Ovary (tissue), 3 donors: ENCODE data around the gene SLC4A1.

Experiments used
- EP300 ChIP-seq: sonication (generic); formaldehyde crosslinking; IDR thresholded peaks from one replicate; pipeline ENCODE4 v1.6.1; 2017; ENCODE audit warnings: antibody characterized with exemption
- POLR2A ChIP-seq: fragments of 450-650 bp; IDR thresholded peaks from one replicate; pipeline ENCODE4 v1.6.1; 2017; ENCODE audit warnings: antibody characterized with exemption, mild to moderate bottlenecking, moderate library complexity
- TF ChIP-seq, protein P1 (sequence below), 3 donors: fragments of 450-650 bp in 2 of 3; fragments of 200-600 bp in 1 of 3; IDR thresholded peaks; one replicate each; pipeline versions ENCODE4 v1.5.1 to v1.8.0; 2016 to 2022; ENCODE audit warnings: antibody characterized with exemption in 3 of 3, mild to moderate bottlenecking in 1 of 3
- donor health status: DM: no; HTN: no; CAD: no.

- TF ChIP-seq, protein P1, sequence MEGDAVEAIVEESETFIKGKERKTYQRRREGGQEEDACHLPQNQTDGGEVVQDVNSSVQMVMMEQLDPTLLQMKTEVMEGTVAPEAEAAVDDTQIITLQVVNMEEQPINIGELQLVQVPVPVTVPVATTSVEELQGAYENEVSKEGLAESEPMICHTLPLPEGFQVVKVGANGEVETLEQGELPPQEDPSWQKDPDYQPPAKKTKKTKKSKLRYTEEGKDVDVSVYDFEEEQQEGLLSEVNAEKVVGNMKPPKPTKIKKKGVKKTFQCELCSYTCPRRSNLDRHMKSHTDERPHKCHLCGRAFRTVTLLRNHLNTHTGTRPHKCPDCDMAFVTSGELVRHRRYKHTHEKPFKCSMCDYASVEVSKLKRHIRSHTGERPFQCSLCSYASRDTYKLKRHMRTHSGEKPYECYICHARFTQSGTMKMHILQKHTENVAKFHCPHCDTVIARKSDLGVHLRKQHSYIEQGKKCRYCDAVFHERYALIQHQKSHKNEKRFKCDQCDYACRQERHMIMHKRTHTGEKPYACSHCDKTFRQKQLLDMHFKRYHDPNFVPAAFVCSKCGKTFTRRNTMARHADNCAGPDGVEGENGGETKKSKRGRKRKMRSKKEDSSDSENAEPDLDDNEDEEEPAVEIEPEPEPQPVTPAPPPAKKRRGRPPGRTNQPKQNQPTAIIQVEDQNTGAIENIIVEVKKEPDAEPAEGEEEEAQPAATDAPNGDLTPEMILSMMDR (IDR thresholded peaks at IDR 0.05): no peak
- no peak for TF ChIP-seq EP300
- TF ChIP-seq POLR2A: no peak
Measured at GRCh38 chr17:44214896-44215295, 53.0 kb downstream of the SLC4A1 start.
